ENCODE measurements around the gene EML5. TPM values are rescaled to one million over a fixed set of nuclear protein-coding genes. Genes with fewer than 3 reads are reported as not detected.

EML5 gene
- total and polyA plus RNA-seq, 9 donors, result 5.7 to 86.5 (median 29.5) TPM

DNA sequence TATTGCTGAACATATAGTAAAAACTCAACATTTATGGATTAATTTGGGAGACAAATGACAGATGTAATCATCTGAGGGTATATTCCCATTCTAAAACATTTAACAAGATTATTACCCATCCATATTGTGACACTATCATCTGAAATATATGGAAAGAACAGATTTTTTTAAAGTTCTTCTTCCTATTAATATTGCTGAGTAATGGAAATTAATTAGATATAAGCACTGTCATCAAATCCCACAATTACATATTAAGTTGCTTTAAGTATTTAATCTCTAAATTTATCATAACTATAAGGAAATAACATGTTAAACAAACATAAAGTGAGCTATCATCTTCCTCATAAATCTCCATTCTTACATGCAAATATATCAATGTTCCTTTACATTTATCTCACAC lies 22.0 kb downstream of the EML5 start:
- Histone ChIP-seq H3K27ac (no peak overlapping the region), H3K4me1 (ENCODE audit: insufficient read depth) (peaks cover 7% of the 10 kb centered on the region), H3K9me3 (no peaks in the 10 kb centered on the region), H3K27me3 (no peaks in the 10 kb centered on the region), H3K4me3 (no peak overlapping the region), H3K36me3 (no peaks in the 10 kb centered on the region)
- no peak for TF ChIP-seq POLR2A (IDR thresholded peaks at IDR 0.05)
- intact Hi-C loops (cut with DNase I), result no loop called here
- no peak for DNase-seq

DNA sequence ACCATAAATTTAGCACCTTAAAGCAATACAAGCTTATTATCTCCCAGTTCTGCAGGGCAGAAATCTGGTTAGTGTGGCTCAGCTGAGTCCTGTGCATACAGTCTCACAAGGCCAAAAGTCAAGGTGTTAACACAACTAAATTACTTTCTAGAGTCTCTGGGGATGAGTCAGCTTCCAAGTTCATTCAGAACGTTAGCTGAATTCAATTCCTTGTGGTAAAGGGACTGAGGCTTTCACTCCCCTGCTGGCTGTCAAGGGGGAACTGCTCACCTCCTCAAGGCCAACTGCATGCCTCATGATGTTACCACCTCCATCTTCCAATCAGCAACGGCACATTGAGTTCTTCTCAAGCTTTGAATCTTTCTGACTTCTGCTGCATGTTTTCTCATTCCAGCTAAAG lies 27.6 kb downstream of the EML5 start:
- H3K4me3 ChIP-seq, result no peak overlapping the region
- H3K27ac ChIP-seq, result no peak overlapping the region
- no peaks in the 10 kb centered on the region for H3K9me3 ChIP-seq
- H3K27me3 ChIP-seq, result no peaks in the 10 kb centered on the region
- intact Hi-C loops (cut with DNase I), result no loop called here
- 49 to 63% (median 52%) methylated on average over 2 of the region's 2 CpGs for WGBS, 3 donors
- no peak for DNase-seq
- no peaks in the 10 kb centered on the region for H3K36me3 ChIP-seq
- no peaks in the 10 kb centered on the region for H3K4me1 ChIP-seq (ENCODE audit: insufficient read depth)
- TF ChIP-seq POLR2A (IDR thresholded peaks at IDR 0.05), result no peak
- TF ChIP-seq, protein P1, sequence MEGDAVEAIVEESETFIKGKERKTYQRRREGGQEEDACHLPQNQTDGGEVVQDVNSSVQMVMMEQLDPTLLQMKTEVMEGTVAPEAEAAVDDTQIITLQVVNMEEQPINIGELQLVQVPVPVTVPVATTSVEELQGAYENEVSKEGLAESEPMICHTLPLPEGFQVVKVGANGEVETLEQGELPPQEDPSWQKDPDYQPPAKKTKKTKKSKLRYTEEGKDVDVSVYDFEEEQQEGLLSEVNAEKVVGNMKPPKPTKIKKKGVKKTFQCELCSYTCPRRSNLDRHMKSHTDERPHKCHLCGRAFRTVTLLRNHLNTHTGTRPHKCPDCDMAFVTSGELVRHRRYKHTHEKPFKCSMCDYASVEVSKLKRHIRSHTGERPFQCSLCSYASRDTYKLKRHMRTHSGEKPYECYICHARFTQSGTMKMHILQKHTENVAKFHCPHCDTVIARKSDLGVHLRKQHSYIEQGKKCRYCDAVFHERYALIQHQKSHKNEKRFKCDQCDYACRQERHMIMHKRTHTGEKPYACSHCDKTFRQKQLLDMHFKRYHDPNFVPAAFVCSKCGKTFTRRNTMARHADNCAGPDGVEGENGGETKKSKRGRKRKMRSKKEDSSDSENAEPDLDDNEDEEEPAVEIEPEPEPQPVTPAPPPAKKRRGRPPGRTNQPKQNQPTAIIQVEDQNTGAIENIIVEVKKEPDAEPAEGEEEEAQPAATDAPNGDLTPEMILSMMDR (IDR thresholded peaks at IDR 0.05), result no peak
- no peak for TF ChIP-seq EP300 (IDR thresholded peaks at IDR 0.05)

- Histone ChIP-seq H3K9me3 (no peaks in the 10 kb centered on the region), H3K4me3 (no peak overlapping the region), H3K36me3 (no peaks in the 10 kb centered on the region), H3K4me1 (ENCODE audit: insufficient read depth) (peaks cover 2% of the 10 kb centered on the region), H3K27ac (no peak overlapping the region), H3K27me3 (no peaks in the 10 kb centered on the region)
- 93 to 95% (median 94%) methylated on average over 1 of the region's 1 CpG for whole genome bisulfite sequencing, 3 donors
- no peak for TF ChIP-seq POLR2A (IDR thresholded peaks at IDR 0.05)
- TF ChIP-seq, protein P1 (IDR thresholded peaks at IDR 0.05), result no peak
- no peak for TF ChIP-seq EP300 (IDR thresholded peaks at IDR 0.05)
- DNase-seq, result no peak
- intact Hi-C loops (cut with DNase I), result no loop called here
Measured at GRCh38 chr14:88753873-88754272, 38.9 kb downstream of the EML5 start.

GRCh38 chr14:88750945-88751344 lies 41.8 kb downstream of the EML5 start:
- Histone ChIP-seq H3K4me1 (ENCODE audit: insufficient read depth) (peaks cover 2% of the 10 kb centered on the region), H3K27ac (peak overlapping the region in 1 of 2 donors; percentile 14), H3K27me3 (no peaks in the 10 kb centered on the region), H3K36me3 (no peaks in the 10 kb centered on the region), H3K4me3 (no peak overlapping the region), H3K9me3 (no peaks in the 10 kb centered on the region)
- intact Hi-C loops (cut with DNase I), result no loop called here
- no peak for DNase-seq
- no peak for TF ChIP-seq POLR2A (IDR thresholded peaks at IDR 0.05)
- no peak for TF ChIP-seq EP300 (IDR thresholded peaks at IDR 0.05)
- TF ChIP-seq, protein P1 (IDR thresholded peaks at IDR 0.05), result no peak
- WGBS, 3 donors, result 98 to 100% (median 99%) methylated on average over 1 of the region's 1 CpG

- TF ChIP-seq, protein P1 (IDR thresholded peaks at IDR 0.05), result no peak
- TF ChIP-seq EP300 (IDR thresholded peaks at IDR 0.05) (no peak), POLR2A (IDR thresholded peaks at IDR 0.05) (no peak)
Measured at GRCh38 chr14:88750413-88750812, 42.3 kb downstream of the EML5 start.

More at GRCh38 chr14:88750413-88750812, 42.3 kb downstream of the EML5 start:
- no peaks in the 10 kb centered on the region for H3K36me3 ChIP-seq
- 85 to 89% (median 88%) methylated on average over 1 of the region's 1 CpG for WGBS, 3 donors
- intact Hi-C loops (cut with DNase I), result no loop called here
- H3K27ac ChIP-seq, result no peak overlapping the region
- H3K4me3 ChIP-seq, result no peak overlapping the region
- no peak for DNase-seq
- H3K27me3 ChIP-seq, result no peaks in the 10 kb centered on the region
- peaks cover 2% of the 10 kb centered on the region for H3K4me1 ChIP-seq (ENCODE audit: insufficient read depth)
- no peaks in the 10 kb centered on the region for H3K9me3 ChIP-seq
